ENCODE data around the gene EQTN.

The EQTN gene

DNA sequence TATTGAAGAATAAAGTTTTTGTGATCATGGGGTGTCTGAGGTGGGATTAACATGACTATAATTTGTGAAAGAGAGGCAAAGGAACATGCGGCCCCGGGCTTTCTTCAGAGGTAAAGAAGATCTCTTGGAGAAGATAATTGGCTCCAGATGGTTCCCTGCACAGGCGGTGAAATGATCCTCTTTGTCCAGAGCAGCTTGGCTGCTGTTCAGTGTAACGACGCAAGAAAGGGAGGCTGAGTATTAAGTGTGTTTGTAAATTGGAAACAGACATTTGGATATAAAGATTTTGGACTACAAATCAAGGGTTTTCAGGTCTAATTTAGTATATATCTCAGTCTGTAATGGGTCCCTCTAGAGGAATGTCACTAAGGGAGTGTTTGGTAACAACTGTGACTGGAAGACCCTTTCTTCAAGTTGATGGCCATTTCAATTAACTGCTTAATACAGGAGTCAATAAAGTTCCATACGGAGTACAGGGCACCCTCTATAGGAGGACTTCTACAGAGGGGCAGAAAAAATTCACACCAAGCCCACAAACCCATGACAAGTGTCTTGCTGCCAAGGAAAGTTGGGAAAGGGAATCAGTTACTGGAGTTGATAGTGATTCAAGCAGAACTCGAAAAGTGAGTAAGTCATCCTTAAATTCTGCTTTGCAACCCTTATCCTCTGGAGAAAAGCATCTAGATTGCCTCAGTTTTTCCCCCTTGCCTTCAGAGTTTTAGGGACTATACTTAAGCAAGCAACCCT lies 4.1 kb downstream of the EQTN start:
- POLR2A ChIA-PET = no interaction called here
- DNase-seq (ENCODE audit: extremely low spot score) = no peak
- no peak for TF ChIP-seq FOXK2 (IDR thresholded peaks at IDR 0.05)
- no peak for TF ChIP-seq NFRKB (IDR thresholded peaks at IDR 0.05)
- TF ChIP-seq ARNT (IDR thresholded peaks at IDR 0.05) = no peak
- no peak for TF ChIP-seq CTBP1 (IDR thresholded peaks at IDR 0.05; ENCODE audit: borderline replicate concordance)
- no peak for TF ChIP-seq FOXM1 (IDR thresholded peaks at IDR 0.05; ENCODE audit: borderline replicate concordance)
- TF ChIP-seq SUZ12 (IDR thresholded peaks at IDR 0.05) = no peak
- no peak for TF ChIP-seq FOXA1 (IDR thresholded peaks at IDR 0.05)
- TF ChIP-seq LEF1 (IDR thresholded peaks at IDR 0.05; ENCODE audit: borderline replicate concordance) = no peak
- TF ChIP-seq, protein P1, sequence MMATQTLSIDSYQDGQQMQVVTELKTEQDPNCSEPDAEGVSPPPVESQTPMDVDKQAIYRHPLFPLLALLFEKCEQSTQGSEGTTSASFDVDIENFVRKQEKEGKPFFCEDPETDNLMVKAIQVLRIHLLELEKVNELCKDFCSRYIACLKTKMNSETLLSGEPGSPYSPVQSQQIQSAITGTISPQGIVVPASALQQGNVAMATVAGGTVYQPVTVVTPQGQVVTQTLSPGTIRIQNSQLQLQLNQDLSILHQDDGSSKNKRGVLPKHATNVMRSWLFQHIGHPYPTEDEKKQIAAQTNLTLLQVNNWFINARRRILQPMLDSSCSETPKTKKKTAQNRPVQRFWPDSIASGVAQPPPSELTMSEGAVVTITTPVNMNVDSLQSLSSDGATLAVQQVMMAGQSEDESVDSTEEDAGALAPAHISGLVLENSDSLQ (IDR thresholded peaks at IDR 0.05) = no peak
- CTCF ChIA-PET = no interaction called here

DNA sequence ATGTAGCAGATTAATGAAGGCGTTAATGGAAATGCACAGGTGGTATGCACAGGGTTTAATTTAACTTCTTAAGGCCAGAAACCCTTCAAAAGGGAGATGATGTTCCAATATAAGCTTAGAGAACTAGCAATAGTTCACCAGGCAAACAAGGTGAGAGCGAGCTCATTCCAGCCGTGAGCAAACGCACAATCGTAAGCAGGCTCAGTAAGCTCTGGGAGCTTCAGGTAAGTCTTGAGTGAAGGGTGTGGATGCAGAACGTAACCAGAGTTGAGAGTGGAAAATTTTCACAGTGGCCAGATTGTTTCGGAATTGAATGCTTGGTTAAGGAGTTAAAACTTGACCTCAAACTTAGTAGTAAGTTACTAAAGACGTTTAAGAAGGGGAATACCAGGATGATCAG lies 5.7 kb downstream of the EQTN start:
- TF ChIP-seq ELF4 (IDR thresholded peaks at IDR 0.05) = no peak
- no peak for TF ChIP-seq FOXA1 (IDR thresholded peaks at IDR 0.05)
- no peak for TF ChIP-seq LEF1 (IDR thresholded peaks at IDR 0.05; ENCODE audit: borderline replicate concordance)
- TF ChIP-seq ARNT (IDR thresholded peaks at IDR 0.05) = no peak
- no peak for TF ChIP-seq SP1 (IDR thresholded peaks at IDR 0.05)
- no peak for TF ChIP-seq SUZ12 (IDR thresholded peaks at IDR 0.05)
- no peak for TF ChIP-seq FOXM1 (IDR thresholded peaks at IDR 0.05; ENCODE audit: borderline replicate concordance)
- no peak for TF ChIP-seq CTBP1 (IDR thresholded peaks at IDR 0.05; ENCODE audit: borderline replicate concordance)
- POLR2A ChIA-PET = no interaction called here
- DNase-seq (ENCODE audit: extremely low spot score) = no peak
- CTCF ChIA-PET = no interaction called here

DNA sequence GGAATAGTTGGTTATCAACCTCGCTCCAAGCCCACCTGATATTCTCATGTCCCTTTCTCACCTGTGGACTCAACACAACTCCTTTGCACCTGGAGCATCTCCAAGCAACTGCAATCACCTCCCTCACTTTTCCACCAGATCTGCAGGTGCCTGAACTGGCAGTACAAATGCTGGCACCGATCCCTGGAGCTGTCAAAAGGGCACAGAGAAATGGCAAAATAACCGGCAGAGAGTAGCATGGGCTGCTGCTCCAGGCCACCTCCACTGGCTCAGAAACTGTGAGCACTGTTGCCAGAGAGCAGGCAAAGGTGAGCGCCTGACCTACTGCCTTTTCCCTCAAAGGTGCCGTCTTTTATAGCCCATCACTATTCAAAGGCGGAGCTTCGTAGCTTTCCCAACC lies 14.7 kb downstream of the EQTN start:
- no peak for DNase-seq (ENCODE audit: extremely low spot score)
- TF ChIP-seq FOXA1 (IDR thresholded peaks at IDR 0.05) (no peak), FOXK2 (IDR thresholded peaks at IDR 0.05) (no peak), FOXM1 (IDR thresholded peaks at IDR 0.05; ENCODE audit: borderline replicate concordance) (no peak), ZNF384 (IDR thresholded peaks at IDR 0.05) (no peak), LEF1 (IDR thresholded peaks at IDR 0.05; ENCODE audit: borderline replicate concordance) (no peak), NFRKB (IDR thresholded peaks at IDR 0.05) (no peak), ELF4 (IDR thresholded peaks at IDR 0.05) (no peak), SUZ12 (IDR thresholded peaks at IDR 0.05) (no peak), ARNT (IDR thresholded peaks at IDR 0.05) (no peak), L3MBTL2 (conservative IDR thresholded peaks at IDR 0.05) (no peak), HDGF (IDR thresholded peaks at IDR 0.05; ENCODE audit: borderline replicate concordance) (no peak), BHLHE40 (IDR thresholded peaks at IDR 0.05; ENCODE audit: borderline replicate concordance) (no peak), TARDBP (IDR thresholded peaks at IDR 0.05) (no peak), SP1 (IDR thresholded peaks at IDR 0.05) (no peak), CTBP1 (IDR thresholded peaks at IDR 0.05; ENCODE audit: borderline replicate concordance) (no peak)
- TF ChIP-seq, protein P1 (IDR thresholded peaks at IDR 0.05) = no peak
- ChIA-PET CTCF (no interaction called here), POLR2A (no interaction called here)

DNA sequence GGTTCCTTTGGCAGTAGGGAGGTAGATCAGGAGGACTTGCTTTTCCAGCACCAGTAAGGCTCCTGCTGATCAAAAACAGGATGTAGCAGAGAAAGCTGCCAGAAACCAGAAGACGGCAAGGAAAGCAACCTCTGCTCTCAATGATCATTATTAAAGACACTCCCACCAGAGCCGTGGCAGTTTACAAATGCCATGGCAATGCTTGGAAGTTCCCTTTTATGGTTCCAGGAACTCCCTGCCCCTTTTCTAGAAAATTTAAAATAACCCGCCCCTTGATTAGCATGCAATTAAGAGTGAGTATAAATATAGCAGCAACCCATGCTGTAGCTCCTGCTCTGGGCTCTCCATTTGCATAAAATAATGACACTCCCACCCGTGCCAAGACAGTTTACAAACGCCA lies 16.1 kb downstream of the EQTN start:
- CTCF ChIA-PET = no interaction called here
- POLR2A ChIA-PET = no interaction called here

DNA sequence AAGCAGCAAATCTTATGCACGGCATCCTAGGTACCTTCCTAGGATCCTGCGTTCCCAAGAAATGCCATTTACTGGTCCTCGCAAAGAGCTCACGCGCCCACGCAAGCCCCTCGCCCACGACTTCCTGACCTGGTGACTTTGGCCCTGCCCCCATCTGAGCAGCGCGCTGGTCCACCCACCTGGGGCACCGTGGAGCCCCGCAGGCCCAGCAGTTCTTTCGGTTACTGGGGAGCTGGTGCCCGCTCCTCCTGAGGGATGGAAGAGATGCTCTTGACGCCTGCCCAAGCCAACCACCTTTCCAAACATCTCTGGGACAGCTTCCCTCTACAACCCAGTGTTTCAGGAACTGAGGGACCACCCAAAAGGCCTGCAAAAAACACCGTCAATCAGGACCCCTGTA lies 16.7 kb downstream of the EQTN start:
- POLR2A ChIA-PET = no interaction called here
- no peak for TF ChIP-seq FOXM1 (IDR thresholded peaks at IDR 0.05; ENCODE audit: borderline replicate concordance)
- no peak for TF ChIP-seq ARNT (IDR thresholded peaks at IDR 0.05)
- CTCF ChIA-PET = interaction anchor here (0.6 kb wide), 1 partner anchor 336 kb away, joined by 5 read pairs; no protein-coding TSS in a partner anchor
- no peak for DNase-seq (ENCODE audit: extremely low spot score)

More for the DNA sequence above, 16.1 kb downstream of the EQTN start:
- TF ChIP-seq SUZ12 (IDR thresholded peaks at IDR 0.05) (no peak), ARNT (IDR thresholded peaks at IDR 0.05) (no peak), BHLHE40 (IDR thresholded peaks at IDR 0.05; ENCODE audit: borderline replicate concordance) (no peak), TARDBP (IDR thresholded peaks at IDR 0.05) (no peak), NFRKB (IDR thresholded peaks at IDR 0.05) (no peak), FOXA1 (IDR thresholded peaks at IDR 0.05) (no peak), FOXM1 (IDR thresholded peaks at IDR 0.05; ENCODE audit: borderline replicate concordance) (no peak), CTBP1 (IDR thresholded peaks at IDR 0.05; ENCODE audit: borderline replicate concordance) (no peak), ZNF384 (IDR thresholded peaks at IDR 0.05) (no peak), LEF1 (IDR thresholded peaks at IDR 0.05; ENCODE audit: borderline replicate concordance) (no peak), ELF4 (IDR thresholded peaks at IDR 0.05) (no peak), L3MBTL2 (conservative IDR thresholded peaks at IDR 0.05) (no peak)
- DNase-seq (ENCODE audit: extremely low spot score) = no peak

DNA sequence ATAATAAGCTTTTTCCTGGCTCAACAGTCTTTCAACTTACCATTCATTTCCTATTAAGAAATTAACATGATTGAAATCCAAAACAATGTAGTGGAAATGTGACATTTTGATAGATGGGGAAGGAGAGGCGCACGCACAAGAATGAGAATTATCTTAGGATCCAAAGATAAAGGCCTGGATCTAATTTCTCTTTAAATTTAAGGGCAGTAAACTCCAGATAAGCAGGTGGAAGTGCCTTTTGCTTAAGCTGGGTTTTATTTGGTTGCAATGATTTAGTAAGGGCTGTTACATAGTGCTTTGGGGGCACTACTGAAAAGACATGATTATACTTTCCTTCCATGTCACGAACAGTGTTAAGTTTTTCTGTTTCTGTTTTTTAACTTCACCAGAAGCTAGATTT lies 17.3 kb downstream of the EQTN start:
- POLR2A ChIA-PET = no interaction called here
- CTCF ChIA-PET = interaction anchor here (0.6 kb wide), 1 partner anchor 335 kb away, joined by 5 read pairs; no protein-coding TSS in a partner anchor
- TF ChIP-seq BHLHE40 (IDR thresholded peaks at IDR 0.05; ENCODE audit: borderline replicate concordance) = no peak
- no peak for TF ChIP-seq FOXA1 (IDR thresholded peaks at IDR 0.05)
- TF ChIP-seq ELF4 (IDR thresholded peaks at IDR 0.05) = no peak
- TF ChIP-seq SUZ12 (IDR thresholded peaks at IDR 0.05) = no peak
- no peak for TF ChIP-seq FOXM1 (IDR thresholded peaks at IDR 0.05; ENCODE audit: borderline replicate concordance)
- TF ChIP-seq L3MBTL2 (conservative IDR thresholded peaks at IDR 0.05) = no peak
- no peak for TF ChIP-seq TARDBP (IDR thresholded peaks at IDR 0.05)
- no peak for TF ChIP-seq FOXK2 (IDR thresholded peaks at IDR 0.05)
- TF ChIP-seq NFRKB (IDR thresholded peaks at IDR 0.05) = no peak
- TF ChIP-seq CTBP1 (IDR thresholded peaks at IDR 0.05; ENCODE audit: borderline replicate concordance) = no peak
- no peak for TF ChIP-seq ZNF384 (IDR thresholded peaks at IDR 0.05)
- TF ChIP-seq LEF1 (IDR thresholded peaks at IDR 0.05; ENCODE audit: borderline replicate concordance) = no peak
- no peak for TF ChIP-seq HDGF (IDR thresholded peaks at IDR 0.05; ENCODE audit: borderline replicate concordance)
- TF ChIP-seq, protein P1 (IDR thresholded peaks at IDR 0.05) = no peak
- TF ChIP-seq SP1 (IDR thresholded peaks at IDR 0.05) = no peak
- TF ChIP-seq ARNT (IDR thresholded peaks at IDR 0.05) = no peak
- no peak for DNase-seq (ENCODE audit: extremely low spot score)

Data from HEK293T (cell line).